Transverse colon (tissue), 4 donors: ENCODE measurements around the gene RARRES1.

Experiments
- EP300 ChIP-seq: sonication (generic); formaldehyde crosslinking; IDR thresholded peaks from one replicate; pipeline ENCODE4 v1.6.1; 2017; ENCODE audit warnings: antibody characterized with exemption, low read depth
- POLR2A ChIP-seq: fragments of 450-650 bp; IDR thresholded peaks from one replicate; pipeline ENCODE4 v1.6.1; 2016; ENCODE audit warnings: antibody characterized with exemption, mild to moderate bottlenecking, moderate library complexity
- POLR2AphosphoS5 ChIP-seq, 3 donors: sonication (generic); formaldehyde crosslinking; IDR thresholded peaks; one replicate each; pipeline ENCODE4 v1.6.1; 2016; ENCODE audit warnings: antibody characterized with exemption in 3 of 3
- TF ChIP-seq, protein P1 (sequence below), 5 experiments: fragments of 200-600 bp in 3 of 5; fragments of 450-650 bp in 2 of 5; sonication (generic) in 3 of 5; IDR thresholded peaks; 1 replicate in 2 of 5; 2 replicates in 3 of 5; pipeline ENCODE4 v1.5.1; 2016 to 2017; ENCODE audit warnings: antibody characterized with exemption in 5 of 5, inconsistent platforms in 3 of 5, mild to moderate bottlenecking in 2 of 5, moderate library complexity in 1 of 5

GRCh38 chr3:158749526-158749925 is 17.3 kb upstream of the RARRES1 start:
- TF ChIP-seq EP300 (no peak), POLR2A (no peak), POLR2AphosphoS5 (IDR thresholded peaks at IDR 0.05) (no peak)
- TF ChIP-seq, protein P1, sequence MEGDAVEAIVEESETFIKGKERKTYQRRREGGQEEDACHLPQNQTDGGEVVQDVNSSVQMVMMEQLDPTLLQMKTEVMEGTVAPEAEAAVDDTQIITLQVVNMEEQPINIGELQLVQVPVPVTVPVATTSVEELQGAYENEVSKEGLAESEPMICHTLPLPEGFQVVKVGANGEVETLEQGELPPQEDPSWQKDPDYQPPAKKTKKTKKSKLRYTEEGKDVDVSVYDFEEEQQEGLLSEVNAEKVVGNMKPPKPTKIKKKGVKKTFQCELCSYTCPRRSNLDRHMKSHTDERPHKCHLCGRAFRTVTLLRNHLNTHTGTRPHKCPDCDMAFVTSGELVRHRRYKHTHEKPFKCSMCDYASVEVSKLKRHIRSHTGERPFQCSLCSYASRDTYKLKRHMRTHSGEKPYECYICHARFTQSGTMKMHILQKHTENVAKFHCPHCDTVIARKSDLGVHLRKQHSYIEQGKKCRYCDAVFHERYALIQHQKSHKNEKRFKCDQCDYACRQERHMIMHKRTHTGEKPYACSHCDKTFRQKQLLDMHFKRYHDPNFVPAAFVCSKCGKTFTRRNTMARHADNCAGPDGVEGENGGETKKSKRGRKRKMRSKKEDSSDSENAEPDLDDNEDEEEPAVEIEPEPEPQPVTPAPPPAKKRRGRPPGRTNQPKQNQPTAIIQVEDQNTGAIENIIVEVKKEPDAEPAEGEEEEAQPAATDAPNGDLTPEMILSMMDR (IDR thresholded peaks at IDR 0.05), result no peak
